IMR-90 (cell line): ENCODE results near the gene CCNB2. TPM values are rescaled to one million over a fixed set of nuclear protein-coding genes. Genes with fewer than 3 reads are reported as not detected.

ENCODE experiments used
- ATAC-seq: fragments of 200-7000 bp; cut with Tn5 transposase; 2 replicates; pipeline ENCODE4 v1.9.1; 2020; ENCODE audit warnings: low read depth, mild to moderate bottlenecking, moderate library complexity
- BruUV-seq: library from RNA; stranded (reverse); fragments of 400-500 nt; replicated peaks from 2 replicates; lab custom pipeline; 2021; lab: Mats Ljungman, UMichigan
- CTCF ChIA-PET: fragments of 300-600 bp; formaldehyde crosslinking; extraction: SDS; loops from one replicate; lab custom pipeline; 2021; ENCODE audit warnings: antibody characterized with exemption; lab: Yijun Ruan, JAX
- POLR2A ChIA-PET: fragments of 300-600 bp; sonication (Branson Sonifier 250); formaldehyde crosslinking; loops from one replicate; lab custom pipeline; 2022; ENCODE audit warnings: antibody characterized with exemption; ENCODE audit not compliant: unreplicated experiment; lab: Charles Lee
- DNase-seq: peaks from one replicate; pipeline ENCODE4 v3.0.0; 2013
- H2AFZ ChIP-seq: replicated peaks from 2 replicates; pipeline ENCODE3; 2013; ENCODE audit warnings: low read length, mild to moderate bottlenecking; ENCODE audit not compliant: poor library complexity
- H2AK5ac ChIP-seq: 2 replicates; pipeline ENCODE4 v1.6.1; 2013; ENCODE audit warnings: low read depth, low read length, inconsistent platforms
- H2AK9ac ChIP-seq: replicated peaks from 2 replicates; pipeline ENCODE3; 2013; ENCODE audit warnings: mild to moderate bottlenecking, low read depth, low read length, moderate library complexity; ENCODE audit not compliant: poor library complexity
- H2BK120ac ChIP-seq: 2 replicates; pipeline ENCODE4 v1.6.1; 2013; ENCODE audit warnings: low read depth, low read length, inconsistent platforms
- H2BK15ac ChIP-seq: 3 replicates; pipeline ENCODE4 v1.6.1; 2013; ENCODE audit warnings: low read depth, low read length, inconsistent platforms
- H2BK20ac ChIP-seq: 2 replicates; pipeline ENCODE4 v1.6.1; 2013; ENCODE audit warnings: low read depth, mild to moderate bottlenecking, inconsistent platforms, low read length, moderate library complexity
- H2BK5ac ChIP-seq: 2 replicates; pipeline ENCODE4 v1.6.1; 2013; ENCODE audit warnings: mild to moderate bottlenecking, low read depth, low read length, inconsistent platforms; ENCODE audit not compliant: poor library complexity, severe bottlenecking
- H3K14ac ChIP-seq: replicated peaks from 2 replicates; pipeline ENCODE4 v1.6.1; 2013; ENCODE audit warnings: low read depth, low read length, inconsistent platforms
- H3K18ac ChIP-seq: 2 replicates; pipeline ENCODE4 v1.6.1; 2013; ENCODE audit warnings: low read depth, low read length, control low read depth
- H3K23ac ChIP-seq: 2 replicates; pipeline ENCODE4 v1.6.1; 2013; ENCODE audit warnings: low read depth, low read length, inconsistent platforms
- H3K27ac ChIP-seq: 2 replicates; pipeline ENCODE4 v1.5.1; 2013; ENCODE audit warnings: mild to moderate bottlenecking, control low read depth, low read length; ENCODE audit not compliant: insufficient read depth
- H3K27me3 ChIP-seq: 2 replicates; pipeline ENCODE4 v1.6.1; 2013; ENCODE audit warnings: low read length; ENCODE audit not compliant: control insufficient read depth, insufficient read depth
- H3K36me3 ChIP-seq: 2 replicates; pipeline ENCODE4 v1.6.1; 2013; ENCODE audit warnings: low read length, mixed read lengths; ENCODE audit not compliant: control insufficient read depth, insufficient read depth
- H3K4ac ChIP-seq: 2 replicates; pipeline ENCODE4 v1.6.1; 2013; ENCODE audit warnings: low read depth, low read length, inconsistent platforms
- H3K4me1 ChIP-seq: 2 replicates; pipeline ENCODE4 v1.6.1; 2013; ENCODE audit warnings: low read length, mixed read lengths; ENCODE audit not compliant: control insufficient read depth, insufficient read depth
- H3K4me2 ChIP-seq: 2 replicates; pipeline ENCODE4 v1.6.1; 2013; ENCODE audit warnings: low read depth, mild to moderate bottlenecking, control low read depth, low read length, moderate library complexity
- H3K4me3 ChIP-seq: 2 replicates; pipeline ENCODE4 v1.5.1; 2013; ENCODE audit warnings: low read depth, mild to moderate bottlenecking, control low read depth, low read length, moderate library complexity; ENCODE audit not compliant: insufficient read depth
- H3K56ac ChIP-seq: 2 replicates; pipeline ENCODE4 v1.6.1; 2013; ENCODE audit warnings: low read length, inconsistent platforms; ENCODE audit not compliant: insufficient read depth; ENCODE audit errors: extremely low read depth
- H3K79me1 ChIP-seq, 2 experiments: 2 replicates each; pipeline ENCODE4 v1.6.1; 2013; ENCODE audit warnings: low read length in 2 of 2, inconsistent platforms in 1 of 2, low read depth in 1 of 2
- H3K9ac ChIP-seq: 2 replicates; pipeline ENCODE4 v1.6.1; 2013; ENCODE audit warnings: low read depth, low read length, control low read depth
- H3K9me1 ChIP-seq: 2 replicates; pipeline ENCODE4 v1.6.1; 2013; ENCODE audit warnings: low read length, inconsistent platforms; ENCODE audit not compliant: insufficient read depth
- H3K9me3 ChIP-seq: 2 replicates; pipeline ENCODE4 v1.6.1; 2013; ENCODE audit warnings: low read length; ENCODE audit not compliant: control insufficient read depth, insufficient read depth
- H4K20me1 ChIP-seq: 2 replicates; pipeline ENCODE4 v1.6.1; 2013; ENCODE audit warnings: low read length, inconsistent platforms; ENCODE audit not compliant: insufficient read depth
- H4K5ac ChIP-seq: 2 replicates; pipeline ENCODE4 v1.6.1; 2013; ENCODE audit warnings: mild to moderate bottlenecking, low read depth, low read length, control low read depth
- H4K8ac ChIP-seq, 2 experiments: 2 replicates each; pipeline ENCODE4 v1.6.1; 2013; ENCODE audit warnings: low read depth in 2 of 2, low read length in 2 of 2, control low read depth in 1 of 2, inconsistent platforms in 1 of 2
- H4K91ac ChIP-seq: 2 replicates; pipeline ENCODE4 v1.6.1; 2013; ENCODE audit warnings: low read depth, low read length, inconsistent platforms; ENCODE audit not compliant: insufficient read depth
- BHLHE40 ChIP-seq: fragments of 150-350 bp; IDR thresholded peaks from 2 replicates; pipeline ENCODE4 v1.6.1; 2016; ENCODE audit warnings: mild to moderate bottlenecking, low read depth, low read length
- CEBPB ChIP-seq: IDR thresholded peaks from 2 replicates; pipeline ENCODE4 v1.6.1; 2012; ENCODE audit warnings: low read depth, low read length, improper control_type of control experiment
- CTCF ChIP-seq: conservative IDR thresholded peaks from 2 replicates; pipeline ENCODE4 v1.5.1; 2012; ENCODE audit warnings: mild to moderate bottlenecking, low read depth, low read length, improper control_type of control experiment
- ELK1 ChIP-seq: fragments of 150-350 bp; IDR thresholded peaks from 2 replicates; pipeline ENCODE4 v1.6.1; 2016; ENCODE audit warnings: low read depth, mild to moderate bottlenecking, low read length, moderate library complexity, borderline replicate concordance
- MAFK ChIP-seq: IDR thresholded peaks from 2 replicates; pipeline ENCODE4 v1.6.1; 2012; ENCODE audit warnings: low read depth, low read length, improper control_type of control experiment
- MXI1 ChIP-seq: IDR thresholded peaks from 2 replicates; pipeline ENCODE4 v1.6.1; 2012; ENCODE audit warnings: low read depth, mild to moderate bottlenecking, low read length, moderate library complexity, borderline replicate concordance
- NFE2L2 ChIP-seq: fragments of 150-350 bp; IDR thresholded peaks from 2 replicates; pipeline ENCODE4 v1.6.1; 2016; ENCODE audit warnings: low read depth, mild to moderate bottlenecking, low read length
- POLR2A ChIP-seq: IDR thresholded peaks from 2 replicates; pipeline ENCODE4 v1.6.1; 2012; ENCODE audit warnings: mild to moderate bottlenecking, low read depth, low read length
- RAD21 ChIP-seq: IDR thresholded peaks from 2 replicates; pipeline ENCODE4 v1.6.1; 2012; ENCODE audit warnings: low read length, improper control_type of control experiment
- RFX5 ChIP-seq: IDR thresholded peaks from 2 replicates; pipeline ENCODE4 v1.8.0; 2012; ENCODE audit warnings: low read depth, mild to moderate bottlenecking, low read length, moderate library complexity
- SMC3 ChIP-seq: fragments of 150-350 bp; IDR thresholded peaks from 2 replicates; pipeline ENCODE4 v1.6.1; 2016; ENCODE audit warnings: low read depth, mild to moderate bottlenecking, antibody characterized with exemption, low read length, moderate library complexity
- USF2 ChIP-seq: fragments of 150-350 bp; IDR thresholded peaks from 2 replicates; pipeline ENCODE4 v1.6.1; 2017; ENCODE audit warnings: mild to moderate bottlenecking, antibody characterized with exemption, low read length, low read depth
- WGBS, 2 experiments: methylation state at CpG; one replicate each; pipeline versions ENCODE4 v1.1.5 to v1.1.7; 2013; ENCODE audit warnings: missing lambda C conversion rate in 2 of 2; ENCODE audit not compliant: insufficient read length in 1 of 2; ENCODE audit errors: extremely low coverage in 2 of 2; 5-methylcytosine and 5-hydroxymethylcytosine counted together
- dilution Hi-C: fragments of 300-500 bp; cut with HindIII; formaldehyde crosslinking; loops from one replicate; pipeline ENCODE4 v1.14.3; 2018; ENCODE audit warnings: low sequenced_read_pairs; ENCODE audit not compliant: unreplicated experiment
- in situ Hi-C: fragments of 300-500 bp; cut with MboI; formaldehyde crosslinking; loops from 3 replicates; pipeline ENCODE4 v1.14.3; 2019; ENCODE audit warnings: low sequenced_read_pairs, inconsistent platforms, mixed read lengths
- intact Hi-C: fragments of 100-400 bp; cut with micrococcal nuclease; formaldehyde crosslinking; loops from 2 replicates; pipeline ENCODE4 v1.10.0; 2022
- polyA plus RNA-seq, 3 experiments: library from polyadenylated mRNA; depleted of rRNA; stranded (reverse); fragments of >200 nt; gene quantifications; 2 replicates each; pipeline ENCODE4 v1.2.3, GENCODE V29; 2012; ENCODE audit warnings: low replicate concordance in 1 of 3
- total RNA-seq: library from RNA; depleted of rRNA; stranded (reverse); fragments of >200 nt; gene quantifications from 2 replicates; pipeline ENCODE4 v1.2.3, GENCODE V29; 2012

Gene CCNB2
- total and polyA plus RNA-seq, 2 of the 4 experiments (the other 2 are of a cell fraction), result 52.5 to 54.6 TPM

- Histone ChIP-seq H3K23ac (no peak overlapping the region), H3K79me1 (peaks cover 27 to 39% of the 10 kb centered on the region in 2 experiments), H3K56ac (no peak overlapping the region), H4K20me1 (no peaks in the 10 kb centered on the region), H3K4ac (no peak overlapping the region), H3K9ac (no peak overlapping the region), H4K8ac (no peak overlapping the region), H2BK20ac (no peak overlapping the region), H2BK15ac (no peak overlapping the region), H3K27ac (no peak overlapping the region), H4K5ac (no peak overlapping the region), H3K9me1 (peaks cover 2% of the 10 kb centered on the region; the same call in 1 of the 2 replicates), H3K36me3 (peaks cover 25% of the 10 kb centered on the region), H2BK5ac (no peak overlapping the region), H3K4me3 (no peak overlapping the region), H3K9me3 (no peaks in the 10 kb centered on the region), H3K4me1 (no peaks in the 10 kb centered on the region), H3K14ac (no peak overlapping the region), H3K27me3 (no peaks in the 10 kb centered on the region), H2AK5ac (no peak overlapping the region), H2BK120ac (no peak overlapping the region), H3K18ac (no peak overlapping the region), H2AFZ (no peak overlapping the region), H4K91ac (no peak overlapping the region), H3K4me2 (no peak overlapping the region), H2AK9ac (no peak overlapping the region)
- no peak for ATAC-seq
- 98% methylated on average over 7 of the region's 16 CpGs; no CpG with 5 or more reads in 1 of the 2 experiments for WGBS, 2 experiments
- TF ChIP-seq NFE2L2 (no peak), POLR2A (no peak), SMC3 (no peak), CTCF (no peak), CEBPB (no peak), ELK1 (no peak), USF2 (no peak), MXI1 (no peak), BHLHE40 (no peak), RFX5 (no peak), MAFK (no peak), RAD21 (no peak)
- no peak for DNase-seq
- CTCF ChIA-PET, result no interaction called here
- no TSS peak for BruUV-seq
- intact Hi-C loops, result no loop called here
- dilution Hi-C loops, result no loop called here
- in situ Hi-C loops, result no loop called here
- POLR2A ChIA-PET, result no interaction called here
Observed at GRCh38 chr15:59131456-59131855, 26.5 kb downstream of the CCNB2 start.
